Suppressor macrophage (primary cell): ENCODE data around the gene DUSP16.
"Not testable (repeated sequence)": the region's sequence is repeated elsewhere in the genome, so short reads cannot be mapped to it uniquely, and the experiment has no call there.

ENCODE experiments used
- DNase-seq, 4 experiments: peaks; one replicate each; pipeline ENCODE4 v3.0.0-alpha.2; 2020 to 2022

Gene DUSP16

GRCh38 chr12:12543959-12544358 is 18.7 kb downstream of the DUSP16 start:
- no peak for DNase-seq

- DNase-seq: no peak
Observed at GRCh38 chr12:12542964-12543363, 19.7 kb downstream of the DUSP16 start.

- no peak for DNase-seq
Observed at GRCh38 chr12:12542286-12542685, 20.4 kb downstream of the DUSP16 start.

DNA sequence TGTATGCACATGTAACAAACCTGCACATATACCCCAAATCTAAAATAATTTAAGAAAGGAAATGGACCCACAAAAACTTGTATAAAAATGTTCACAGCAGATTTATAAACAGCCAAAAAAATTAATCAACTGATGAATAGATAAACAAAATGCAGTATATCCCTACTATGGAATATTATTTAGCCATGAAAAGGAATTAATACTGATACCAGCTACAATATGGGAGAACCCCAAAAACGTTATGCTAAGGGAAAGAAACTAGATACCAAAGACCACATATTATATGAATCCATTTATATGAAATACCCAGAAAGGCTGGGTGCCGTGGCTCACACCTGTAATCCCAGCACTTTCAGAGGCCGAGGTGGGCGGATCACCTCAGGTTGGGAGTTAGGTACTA is 20.9 kb downstream of the DUSP16 start:
- no peak for DNase-seq

DNA sequence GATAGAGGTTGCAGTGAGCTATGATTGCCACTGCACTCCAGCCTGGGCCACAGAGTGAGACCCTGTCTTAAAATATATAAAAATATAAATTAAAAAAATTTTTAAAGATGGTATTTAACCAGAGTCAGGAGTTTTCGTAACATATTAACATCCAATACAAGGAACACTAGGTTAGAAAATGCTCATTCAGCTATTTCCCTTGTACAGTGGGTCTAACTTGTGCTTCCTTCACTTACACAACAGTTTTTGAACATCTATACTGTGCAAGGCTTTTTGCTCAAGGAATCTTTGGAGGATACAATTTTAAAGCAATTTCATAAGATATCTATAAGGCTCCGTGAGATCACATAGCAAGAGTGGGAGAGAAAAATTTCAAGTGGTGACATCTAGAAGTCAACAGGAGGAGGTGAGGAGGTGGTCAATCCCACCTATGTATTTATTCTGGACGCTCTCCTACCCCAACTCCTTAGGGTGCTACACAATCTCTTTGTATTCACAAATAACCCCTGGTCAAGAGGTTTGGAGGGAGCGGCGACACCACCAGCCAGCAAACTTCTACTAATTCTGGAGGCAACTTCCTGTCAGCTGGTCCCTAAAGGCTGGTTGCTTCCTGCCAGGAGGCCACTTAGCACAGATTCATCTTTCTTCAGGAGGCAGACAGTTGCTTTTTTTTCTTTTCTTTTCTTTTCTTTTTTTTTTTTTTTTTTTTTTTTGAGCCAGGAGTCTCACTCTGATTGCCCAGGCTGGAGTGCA is 22.2 kb downstream of the DUSP16 start:
- DNase-seq: no peak

DNA sequence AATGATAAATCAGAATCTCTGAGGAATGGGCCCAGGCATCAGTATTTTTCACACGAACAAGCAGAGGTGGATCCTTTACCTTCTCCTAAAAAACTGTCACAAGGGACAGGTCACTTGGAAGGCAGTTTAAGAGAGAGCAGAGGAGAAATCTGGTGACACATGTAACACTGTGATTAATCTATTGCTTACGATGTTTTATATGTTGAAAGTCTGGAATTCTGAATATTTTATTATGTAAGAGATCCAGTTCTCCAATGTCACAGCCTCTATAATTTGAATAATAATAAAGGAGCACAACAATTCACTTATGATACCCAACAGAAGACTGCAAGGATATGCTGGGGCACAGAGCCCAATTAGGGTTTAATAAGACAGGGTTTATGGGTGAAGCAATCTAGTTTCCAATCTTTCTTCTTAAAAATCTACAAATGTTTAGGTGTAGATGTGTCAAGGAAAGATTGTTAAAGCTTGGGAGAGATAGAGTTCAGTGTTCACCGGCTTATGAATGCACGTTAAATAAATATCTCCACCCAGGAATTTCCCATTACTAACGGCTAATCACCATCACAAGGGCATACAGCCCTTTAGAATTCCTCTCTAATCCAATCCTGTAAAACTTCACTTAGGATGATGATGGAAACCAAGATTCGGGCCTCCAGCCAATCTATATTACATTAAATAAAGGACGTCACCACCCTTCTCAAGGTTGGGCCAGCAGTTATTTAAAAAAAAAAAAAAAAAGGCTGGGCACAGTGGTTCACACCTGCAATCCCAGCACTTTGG is 23.4 kb downstream of the DUSP16 start:
- DNase-seq: no peak

DNA sequence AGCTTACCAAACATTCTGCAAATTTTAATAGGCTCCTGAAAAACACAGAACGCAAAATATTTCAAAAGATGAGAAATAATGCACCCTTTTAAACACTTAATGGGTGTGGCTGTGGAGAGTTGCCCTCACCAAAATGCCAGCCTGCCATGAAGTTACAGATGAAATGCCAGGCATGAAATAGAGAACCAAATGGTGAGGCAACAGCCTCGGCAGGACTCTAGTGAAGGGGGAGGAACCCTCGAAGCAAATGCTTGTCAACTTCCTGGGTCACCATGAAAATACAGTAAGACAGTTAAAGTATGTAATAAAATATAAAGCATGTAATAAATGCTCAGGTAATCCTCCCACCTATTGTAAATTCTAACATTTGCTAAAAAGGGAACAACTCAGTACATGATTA is 24.1 kb downstream of the DUSP16 start:
- DNase-seq: peak in 3 of 4 experiments; percentile 26 to 65 (median 58)

GRCh38 chr12:12537421-12537820 is 25.2 kb downstream of the DUSP16 start:
- no peak for DNase-seq

GRCh38 chr12:12534975-12535374 is 27.7 kb downstream of the DUSP16 start:
- DNase-seq: no peak

- peak in 2 of 4 experiments; percentile 32 to 45 for DNase-seq
Observed at GRCh38 chr12:12534166-12534866, 28.3 kb downstream of the DUSP16 start.

DNA sequence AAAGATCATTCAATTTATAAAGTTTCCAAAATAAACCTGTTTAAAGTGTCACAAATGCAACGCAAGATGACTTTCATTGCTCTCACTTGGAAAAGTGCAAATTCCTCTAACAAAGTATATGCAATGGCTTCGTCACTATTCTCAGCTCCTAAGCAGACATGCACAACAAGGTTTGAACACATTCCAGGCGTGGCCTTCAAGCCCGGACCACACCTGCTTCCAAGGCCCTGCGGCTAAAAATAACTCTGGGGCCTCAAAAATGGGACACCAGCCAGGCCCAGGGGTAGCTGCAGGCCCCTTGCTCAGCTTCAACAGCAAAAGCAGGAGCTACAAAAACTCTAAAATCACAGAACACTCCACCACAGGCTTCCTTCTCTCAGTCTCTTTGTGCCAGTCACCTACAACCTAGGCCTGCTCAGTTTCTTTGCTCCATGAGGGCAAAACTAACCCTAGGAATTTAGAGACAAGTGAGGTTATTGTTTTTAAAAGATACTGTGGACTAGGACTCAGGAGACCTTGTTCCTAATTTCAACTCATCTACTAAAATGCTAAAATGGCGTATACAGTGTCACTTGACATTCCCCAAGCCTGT is 29.3 kb downstream of the DUSP16 start:
- DNase-seq: no peak

GRCh38 chr12:12531194-12531593 is 31.5 kb downstream of the DUSP16 start:
- DNase-seq: no peak

GRCh38 chr12:12529783-12530421 is 32.8 kb downstream of the DUSP16 start:
- DNase-seq: no peak

DNA sequence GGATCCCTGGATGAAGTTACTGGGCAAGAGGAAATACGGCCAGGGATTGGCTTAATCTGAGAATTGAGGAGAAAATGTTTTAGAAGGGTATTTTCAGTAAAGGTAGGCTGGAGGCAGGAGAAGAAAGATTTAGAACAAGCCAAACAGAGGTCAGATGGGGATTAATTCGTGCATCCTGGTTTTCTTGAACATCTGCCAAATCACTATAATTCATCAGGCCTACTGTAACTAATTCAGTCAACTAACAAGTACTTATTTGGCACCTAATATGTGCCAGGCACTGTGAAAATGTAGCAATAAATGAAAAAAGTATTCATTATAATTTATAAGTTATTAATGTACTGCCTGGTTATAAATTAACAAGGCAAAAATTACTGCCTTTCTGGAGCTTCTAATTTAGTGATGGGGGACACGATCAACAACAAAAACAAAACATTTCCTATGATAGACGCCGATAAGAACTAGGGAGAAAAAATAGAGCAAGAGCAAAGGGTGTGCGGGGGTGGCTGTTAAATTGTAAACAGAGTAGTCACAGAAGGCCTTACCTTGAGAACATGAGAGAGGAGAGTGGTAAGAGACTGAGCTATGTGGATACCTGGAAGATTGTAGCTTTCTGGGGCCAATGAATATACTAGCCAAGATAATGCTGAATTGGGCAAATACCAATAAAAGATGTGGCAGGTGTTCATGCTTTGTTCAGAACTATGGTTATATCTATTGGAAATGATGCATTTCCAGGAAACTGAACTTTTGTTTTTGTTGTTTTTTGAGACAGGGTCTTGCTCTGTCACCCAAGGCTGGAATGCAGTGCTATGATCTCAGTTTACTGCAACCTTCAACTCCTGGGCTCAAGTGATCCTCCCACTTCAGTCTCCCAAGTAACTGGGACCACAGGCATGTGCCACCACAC is 34.0 kb downstream of the DUSP16 start:
- DNase-seq: no peak

DNA sequence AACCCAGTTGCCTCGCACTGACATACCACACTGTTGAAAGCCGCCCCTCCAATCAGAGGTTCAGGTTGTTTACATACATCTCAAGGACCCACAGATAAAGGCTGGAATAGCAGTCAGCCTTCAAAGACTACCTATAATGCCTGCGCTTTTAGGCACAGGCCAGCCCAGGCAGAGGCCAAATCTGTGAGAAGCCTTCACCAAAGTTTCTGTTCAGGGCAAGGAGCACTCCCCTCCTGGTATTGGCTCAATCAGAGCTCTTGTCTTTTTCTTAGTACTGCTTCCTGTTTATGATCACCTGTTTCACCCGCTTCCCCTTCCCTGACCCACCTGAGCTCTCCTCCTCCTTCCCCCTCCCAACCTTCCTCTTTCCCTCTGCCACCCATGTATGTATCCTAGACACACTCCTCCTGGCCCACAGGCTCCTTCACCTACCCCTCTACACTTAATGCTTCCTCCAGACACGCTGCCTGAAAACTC is 34.8 kb downstream of the DUSP16 start:
- DNase-seq: no peak

GRCh38 chr12:12524128-12524527 is 38.5 kb downstream of the DUSP16 start:
- DNase-seq: no peak

- DNase-seq: no peak
Observed at GRCh38 chr12:12523229-12523628, 39.4 kb downstream of the DUSP16 start.

DNA sequence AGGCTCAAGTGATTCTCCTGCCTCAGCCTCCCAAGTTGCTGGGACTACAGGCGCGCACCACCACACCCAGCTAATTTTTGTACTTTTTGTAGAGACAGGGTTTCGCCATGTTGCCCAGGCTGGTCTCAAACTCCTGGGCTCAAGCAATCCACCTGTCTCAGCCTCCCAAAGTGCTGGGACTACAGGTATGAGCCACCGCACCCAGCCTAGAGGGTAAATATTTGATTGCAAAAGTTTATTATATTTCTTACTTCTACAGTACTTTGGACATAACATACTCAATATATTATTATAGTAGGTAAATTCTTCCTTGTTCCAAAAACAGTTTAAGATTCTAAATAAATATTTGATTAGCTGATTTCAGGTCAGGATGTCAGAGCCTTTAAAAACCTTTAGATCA is 40.0 kb downstream of the DUSP16 start:
- not testable (repeated sequence) for DNase-seq

- peak in 3 of 4 experiments; percentile 15 to 45 (median 27) for DNase-seq
Observed at GRCh38 chr12:12521888-12522287, 40.8 kb downstream of the DUSP16 start.

DNA sequence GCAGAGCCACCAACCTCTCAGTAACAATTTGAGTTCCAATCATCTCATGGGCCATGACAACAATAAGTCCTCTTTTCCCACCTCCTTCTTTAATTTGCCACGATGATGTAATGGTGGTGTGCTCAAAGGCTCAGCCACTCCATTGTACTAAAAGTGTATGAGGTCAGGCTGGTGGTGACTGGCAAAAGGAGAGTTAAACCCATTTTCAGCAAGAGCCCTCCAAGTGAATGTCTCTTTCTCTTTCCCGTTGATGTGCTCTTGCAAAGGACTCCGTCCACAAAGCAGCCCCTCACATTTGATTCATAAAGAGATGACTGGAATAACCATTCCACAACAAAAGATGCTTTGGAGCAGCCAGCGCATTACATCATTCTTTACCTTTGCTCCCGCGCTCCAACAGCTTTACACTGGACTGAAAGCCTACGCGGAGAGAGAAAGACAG is 41.6 kb downstream of the DUSP16 start:
- DNase-seq: peak in 1 of 4 experiments; percentile 14

DNA sequence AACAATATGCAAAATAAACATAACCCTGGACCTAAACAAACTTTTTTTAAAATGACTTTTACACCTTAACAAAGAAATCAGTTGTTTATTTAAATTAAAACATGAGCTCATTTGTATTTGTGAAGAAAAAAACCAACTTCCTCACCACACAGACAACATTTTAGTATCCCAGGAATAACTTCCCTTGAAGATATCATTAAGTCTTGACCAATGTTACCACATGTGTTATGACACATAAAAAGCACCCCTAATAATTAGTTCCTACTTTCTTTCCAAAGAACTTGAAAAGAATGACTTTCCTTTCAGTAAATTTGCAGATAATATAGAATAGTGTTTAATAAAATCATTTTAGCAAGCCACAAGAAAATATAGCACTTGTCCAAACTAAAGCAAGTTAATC is 42.4 kb downstream of the DUSP16 start:
- DNase-seq: peak in 3 of 4 experiments; percentile 10 to 80 (median 77)
